ENCODE data around the gene CYP27A1.

The CYP27A1 gene

DNA sequence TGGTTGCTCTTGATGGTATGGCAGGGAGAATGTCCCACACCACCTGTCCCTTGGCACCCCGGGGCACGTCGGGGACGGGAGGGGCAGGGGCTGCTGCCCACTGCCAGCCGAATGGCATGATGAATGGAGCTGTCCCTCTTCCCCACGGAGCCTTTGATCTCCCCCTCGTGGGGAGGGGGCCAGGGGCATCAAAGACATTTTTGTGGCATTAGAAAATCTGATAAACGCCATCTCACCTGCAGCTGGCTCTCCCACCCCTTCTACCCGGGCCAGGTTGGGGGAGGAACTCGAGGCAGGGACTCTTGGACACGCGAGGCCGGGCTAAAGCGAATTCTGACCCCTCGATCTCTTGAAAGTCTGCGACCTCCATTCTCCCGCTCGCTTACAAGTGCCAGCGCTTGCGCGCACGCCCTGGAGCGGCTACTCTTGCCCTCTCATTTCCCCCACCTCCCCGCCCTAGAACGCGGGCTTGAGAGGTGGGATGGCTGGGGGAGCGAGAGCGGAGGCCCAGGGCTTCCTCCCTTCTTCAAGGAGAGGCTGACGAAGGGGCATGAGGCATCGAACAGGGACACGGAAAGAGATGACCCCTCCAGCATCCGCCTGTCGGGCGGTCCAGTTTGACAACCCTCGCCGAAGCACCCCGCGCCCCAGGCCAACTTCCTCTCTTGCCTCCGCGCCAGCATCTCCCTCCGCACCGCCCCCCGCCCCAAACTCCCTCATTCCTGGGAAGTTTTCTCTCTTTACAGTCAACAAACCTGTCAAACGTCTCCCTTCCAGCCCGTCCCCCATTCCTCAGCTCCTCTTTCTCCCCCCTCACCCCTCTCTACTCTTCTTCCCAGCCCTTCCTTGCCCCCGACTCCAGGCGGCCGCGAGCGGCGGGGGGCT is 77.0 kb downstream of the CYP27A1 start:
- no peak for DNase-seq (ENCODE audit: low spot score)

DNA sequence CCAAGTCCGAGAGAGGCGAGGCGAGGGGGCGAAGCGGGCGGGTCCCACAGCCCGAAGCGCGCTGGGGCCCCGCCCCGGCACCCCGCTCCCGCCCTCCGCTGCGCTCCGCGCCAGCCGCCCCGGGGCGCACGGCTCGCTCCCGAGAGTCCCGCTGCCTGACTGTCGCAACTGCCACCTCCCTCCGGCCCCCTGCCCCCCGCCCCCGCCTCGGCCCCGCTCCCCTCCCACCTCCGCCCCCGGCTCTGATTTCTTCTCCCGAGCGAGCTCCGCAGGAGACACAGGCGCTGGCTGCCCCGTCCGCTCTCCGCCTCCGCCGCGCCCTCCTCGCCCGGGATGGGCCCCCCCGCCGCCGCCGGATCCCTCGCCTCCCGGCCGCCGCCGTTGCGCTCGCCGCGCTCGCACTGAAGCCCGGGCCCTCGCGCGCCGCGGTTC is 77.6 kb downstream of the CYP27A1 start, which contains the start of gene WNT6:
Gene WNT6, plus strand, starts transcription at position 250 of the 432 bp plus-strand sequence. CDS start 233 bp downstream, outside the sequence.
- peak; percentile 69 for DNase-seq (ENCODE audit: low spot score)

DNA sequence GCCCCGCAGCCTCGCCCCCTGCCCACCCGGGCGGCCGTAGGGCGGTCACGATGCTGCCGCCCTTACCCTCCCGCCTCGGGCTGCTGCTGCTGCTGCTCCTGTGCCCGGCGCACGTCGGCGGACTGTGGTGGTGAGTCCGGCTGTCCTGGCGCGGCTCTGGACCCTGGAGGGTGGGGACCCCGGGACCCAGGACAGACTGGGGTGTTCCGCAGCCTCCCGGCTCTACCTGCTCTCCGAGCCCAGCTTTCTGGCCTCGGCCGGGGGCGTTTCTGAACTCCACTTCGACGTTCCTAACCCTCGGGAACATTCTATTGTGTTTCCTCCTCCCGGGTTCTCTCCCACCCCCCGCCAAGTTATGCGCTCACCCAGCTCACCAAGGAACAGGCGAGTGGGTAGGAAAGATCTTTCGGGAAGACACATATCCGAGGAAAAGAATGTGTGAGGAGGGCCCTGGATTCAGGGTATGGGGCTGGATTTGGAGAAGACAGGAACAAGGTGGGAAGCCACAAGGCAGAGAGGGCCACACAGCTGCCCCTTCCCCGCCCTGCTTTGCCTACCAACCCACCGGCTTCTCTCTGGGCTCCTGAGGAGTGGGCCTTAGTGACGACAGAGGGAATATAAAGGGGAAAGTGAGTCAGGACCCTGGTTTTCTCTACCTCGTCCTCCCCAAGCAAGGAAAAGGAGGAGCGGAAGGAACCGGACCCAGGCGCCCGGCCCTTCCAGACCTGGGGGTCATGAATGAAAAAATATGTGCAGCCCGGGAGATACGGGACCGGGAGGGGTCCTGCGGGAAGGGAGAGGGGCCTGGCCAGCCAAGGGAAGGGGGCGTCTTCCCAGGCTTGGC is 78.3 kb downstream of the CYP27A1 start:
- peak; percentile 20 for DNase-seq (ENCODE audit: low spot score)

DNA sequence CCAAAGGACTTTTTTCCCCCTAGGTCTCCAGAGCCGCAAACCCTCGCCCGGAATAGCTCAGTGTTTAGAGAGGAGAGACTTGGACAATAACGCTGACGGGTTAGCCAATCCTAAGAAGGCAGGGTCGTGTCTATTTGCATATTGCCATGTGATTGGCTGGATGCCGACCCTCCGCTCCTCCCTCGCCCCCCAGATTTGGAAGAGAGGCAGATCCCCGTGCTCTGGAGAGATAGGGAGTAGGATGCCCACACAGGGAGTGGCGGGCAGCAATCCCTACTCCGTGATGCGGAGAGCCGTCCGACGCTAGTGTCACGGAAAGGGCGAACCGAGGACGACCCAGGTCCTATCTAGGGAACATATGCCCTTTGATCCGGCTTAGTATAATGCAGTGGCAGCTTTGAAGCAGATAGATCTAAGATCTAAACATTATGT is 79.0 kb downstream of the CYP27A1 start:
- DNase-seq (ENCODE audit: low spot score), result peak; percentile 90

DNA sequence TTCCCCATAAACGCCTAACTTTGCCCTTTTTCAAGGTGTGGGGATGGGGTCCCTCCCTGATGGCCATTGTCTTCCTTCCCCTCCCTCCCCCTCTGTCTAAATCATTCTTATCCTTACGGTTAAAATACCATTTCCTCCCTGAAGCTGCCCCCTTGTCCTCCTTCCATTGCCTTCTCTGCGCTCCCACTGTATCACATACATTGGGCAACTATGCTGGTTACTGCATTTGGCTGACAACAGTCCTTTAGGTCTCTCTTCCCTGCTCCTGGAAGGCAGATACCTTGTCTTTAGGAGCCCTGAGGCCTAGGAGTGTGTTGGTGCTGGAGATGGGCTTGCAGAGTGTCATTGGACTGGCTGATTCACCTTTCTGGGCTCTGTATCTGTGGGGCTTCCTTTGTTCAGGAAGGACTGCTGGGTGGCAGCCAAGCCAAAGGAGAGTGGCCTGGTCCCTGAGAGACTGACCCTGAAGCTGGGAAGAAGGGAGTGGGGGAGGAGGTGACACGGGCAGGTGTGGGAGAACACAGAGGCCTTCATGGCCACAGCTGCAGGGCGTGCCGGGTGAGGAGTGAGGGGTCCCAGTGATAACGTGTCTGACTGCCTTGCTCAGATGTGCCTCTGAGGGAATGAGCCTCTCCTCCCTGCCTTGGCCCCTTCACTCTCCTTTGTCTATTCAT is 79.8 kb downstream of the CYP27A1 start:
- DNase-seq (ENCODE audit: low spot score), result no peak

DNA sequence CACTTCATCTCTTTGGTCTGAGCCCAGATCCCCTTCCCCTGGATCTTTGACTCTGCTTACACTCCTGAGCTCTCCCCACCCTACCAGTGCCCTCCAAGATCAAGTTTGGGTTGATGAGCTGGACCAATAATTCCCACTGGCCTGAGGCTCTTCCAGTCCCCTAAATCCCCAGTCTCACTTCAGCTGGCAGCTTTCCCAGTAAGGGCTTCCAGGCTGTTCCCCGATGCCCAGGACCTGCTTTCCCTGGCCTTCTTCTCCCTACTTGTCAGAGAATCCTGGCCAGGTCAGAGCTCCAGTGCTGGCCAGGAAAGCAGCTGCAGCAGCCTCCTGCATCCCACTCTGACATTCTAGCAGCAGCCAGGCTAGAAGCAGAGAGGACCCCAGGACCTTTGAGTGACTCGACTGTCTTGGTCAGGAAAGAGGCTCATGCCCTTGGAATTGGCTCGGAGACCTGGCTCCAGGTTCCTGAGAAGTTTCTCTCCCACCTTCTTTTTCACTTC is 81.1 kb downstream of the CYP27A1 start:
- DNase-seq (ENCODE audit: low spot score), result no peak
